ENCODE data around the gene SCAMP4.

- TF ChIP-seq CTCF (IDR thresholded peaks at IDR 0.05) (no peak), EP300 (IDR thresholded peaks at IDR 0.05) (no peak)
Measured at GRCh38 chr19:1944088-1944915, 39.1 kb downstream of the SCAMP4 start.

Measured in sigmoid colon (tissue), 4 donors.